AG09309 (cell line): Measurements from ENCODE around the gene TRIP13.
A peak's percentile ranks its signal among the peaks of the same experiment; 100 is the strongest.

Source experiments
- DNase-seq: peaks from one replicate; pipeline ENCODE4 v3.0.0-alpha.2; 2010; ENCODE audit warnings: low read depth
- H3K4me3 ChIP-seq: 2 replicates; pipeline ENCODE4 v1.5.1; 2011; ENCODE audit warnings: mild to moderate bottlenecking, low read depth, low read length, moderate library complexity; ENCODE audit not compliant: control insufficient read depth
- TF ChIP-seq, protein P1 (sequence below): IDR thresholded peaks from 2 replicates; pipeline ENCODE4 v1.5.1; 2011; ENCODE audit warnings: mild to moderate bottlenecking, low read depth, low read length, inconsistent platforms; ENCODE audit not compliant: insufficient read depth, control insufficient read depth; ENCODE audit errors: missing control alignments

The TRIP13 gene

DNA sequence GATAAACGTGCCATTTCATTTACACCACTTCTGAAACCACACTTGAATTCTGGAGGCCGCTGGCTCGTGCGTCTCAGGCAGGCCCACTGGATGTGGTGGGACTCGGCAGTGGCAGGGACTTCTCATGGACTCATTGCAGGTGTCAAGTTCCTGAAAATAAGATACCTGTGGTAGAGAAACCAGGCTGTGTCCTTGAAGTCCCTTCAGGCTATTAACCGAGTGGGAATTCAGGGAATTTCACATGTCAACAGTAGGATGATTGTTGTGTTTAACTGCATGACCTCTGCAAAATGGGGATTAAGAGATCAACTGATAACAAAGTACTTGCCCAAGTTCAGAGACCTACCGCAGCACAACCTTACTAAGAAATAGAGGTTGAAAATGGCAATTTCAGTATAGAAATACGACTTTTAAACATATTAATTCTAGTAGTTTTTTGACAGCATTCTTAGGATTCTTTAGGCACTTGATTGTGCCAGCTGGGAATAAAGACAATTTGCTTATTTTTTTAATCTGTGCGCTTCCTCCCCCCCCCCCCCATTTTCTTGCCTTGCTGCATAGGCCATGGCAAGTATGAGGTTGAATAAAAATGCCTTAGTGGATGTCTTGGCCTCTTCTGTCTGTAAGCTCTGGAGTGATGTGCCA is 26.8 kb downstream of the TRIP13 start:
- TF ChIP-seq, protein P1, sequence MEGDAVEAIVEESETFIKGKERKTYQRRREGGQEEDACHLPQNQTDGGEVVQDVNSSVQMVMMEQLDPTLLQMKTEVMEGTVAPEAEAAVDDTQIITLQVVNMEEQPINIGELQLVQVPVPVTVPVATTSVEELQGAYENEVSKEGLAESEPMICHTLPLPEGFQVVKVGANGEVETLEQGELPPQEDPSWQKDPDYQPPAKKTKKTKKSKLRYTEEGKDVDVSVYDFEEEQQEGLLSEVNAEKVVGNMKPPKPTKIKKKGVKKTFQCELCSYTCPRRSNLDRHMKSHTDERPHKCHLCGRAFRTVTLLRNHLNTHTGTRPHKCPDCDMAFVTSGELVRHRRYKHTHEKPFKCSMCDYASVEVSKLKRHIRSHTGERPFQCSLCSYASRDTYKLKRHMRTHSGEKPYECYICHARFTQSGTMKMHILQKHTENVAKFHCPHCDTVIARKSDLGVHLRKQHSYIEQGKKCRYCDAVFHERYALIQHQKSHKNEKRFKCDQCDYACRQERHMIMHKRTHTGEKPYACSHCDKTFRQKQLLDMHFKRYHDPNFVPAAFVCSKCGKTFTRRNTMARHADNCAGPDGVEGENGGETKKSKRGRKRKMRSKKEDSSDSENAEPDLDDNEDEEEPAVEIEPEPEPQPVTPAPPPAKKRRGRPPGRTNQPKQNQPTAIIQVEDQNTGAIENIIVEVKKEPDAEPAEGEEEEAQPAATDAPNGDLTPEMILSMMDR = no peak
- no peak for DNase-seq
- no peak overlapping the region for H3K4me3 ChIP-seq

- no peak for DNase-seq
- TF ChIP-seq, protein P1 = no peak
- no peak overlapping the region for H3K4me3 ChIP-seq
These were observed 27.6 kb downstream of the TRIP13 start for GRCh38 chr5:920321-920720.

GRCh38 chr5:921456-922435 is 29.1 kb downstream of the TRIP13 start:
- TF ChIP-seq, protein P1 = no peak
- no peak for DNase-seq
- H3K4me3 ChIP-seq = no peak overlapping the region

- TF ChIP-seq, protein P1 = no peak
- H3K4me3 ChIP-seq = no peak overlapping the region
- DNase-seq = no peak
These were observed 30.0 kb downstream of the TRIP13 start for GRCh38 chr5:922436-923280.

GRCh38 chr5:923281-923873 is 30.7 kb downstream of the TRIP13 start:
- H3K4me3 ChIP-seq = no peak overlapping the region
- TF ChIP-seq, protein P1 = peak; percentile 94
- DNase-seq = no peak

GRCh38 chr5:926417-927171 is 33.9 kb downstream of the TRIP13 start:
- DNase-seq = no peak
- H3K4me3 ChIP-seq = peak overlapping the region; percentile 7
- TF ChIP-seq, protein P1 = peak; percentile 19
